Endothelial cell of umbilical vein (primary cell): Measurements from ENCODE around the gene NDUFA8. TPM values are rescaled to one million over a fixed set of nuclear protein-coding genes. Genes with fewer than 3 reads are reported as not detected.

Experiments used
- BruUV-seq: library from RNA; stranded (reverse); fragments of 400-500 nt; replicated peaks from 2 replicates; lab custom pipeline; 2021; lab: Mats Ljungman, UMichigan
- CTCF ChIA-PET: fragments of 300-600, 350-600 bp; sonication (Branson Sonifier 250); formaldehyde crosslinking; loops from one replicate; lab custom pipeline; 2021; ENCODE audit warnings: antibody characterized with exemption, inconsistent platforms; lab: Charles Lee
- POLR2A ChIA-PET: fragments of 300-600, 350-600 bp; sonication (Branson Sonifier 250); formaldehyde crosslinking; loops from one replicate; lab custom pipeline; 2021; ENCODE audit warnings: antibody characterized with exemption, inconsistent platforms; lab: Charles Lee
- DNase-seq: peaks from one replicate; pipeline ENCODE4 v3.0.0-alpha.2; 2011; ENCODE audit warnings: low read depth, low spot score
- FAIRE-seq: peaks from 2 replicates; lab custom pipeline; 2011; peaks lifted over from hg19 to GRCh38; lab: Jason Lieb, UNC
- H2AFZ ChIP-seq: 2 replicates; pipeline ENCODE4 v1.6.0; 2012; ENCODE audit warnings: low read depth, low read length, control low read depth, inconsistent platforms
- H3K27ac ChIP-seq: 2 replicates; pipeline ENCODE4 v1.5.1; 2011; ENCODE audit warnings: low read depth, mild to moderate bottlenecking, control low read depth, low read length, moderate library complexity; ENCODE audit not compliant: insufficient read depth
- H3K27me3 ChIP-seq, 2 experiments: 2 replicates each; pipeline versions ENCODE4 v1.6.0 to v1.6.1; 2011; ENCODE audit warnings: low read length in 2 of 2, mixed read lengths in 1 of 2; ENCODE audit not compliant: control insufficient read depth in 2 of 2, insufficient read depth in 2 of 2
- H3K36me3 ChIP-seq, 2 experiments: 2 replicates in 1 of 2; 3 replicates in 1 of 2; pipeline ENCODE4 v1.5.1; 2011; ENCODE audit warnings: low read length in 2 of 2, mild to moderate bottlenecking in 1 of 2, moderate library complexity in 1 of 2; ENCODE audit not compliant: control insufficient read depth in 2 of 2, insufficient read depth in 2 of 2; ENCODE audit errors: extremely low read depth in 1 of 2
- H3K4me1 ChIP-seq: 3 replicates; pipeline ENCODE4 v1.5.1; 2011; ENCODE audit warnings: mild to moderate bottlenecking, low read length; ENCODE audit not compliant: control insufficient read depth, insufficient read depth; ENCODE audit errors: extremely low read depth
- H3K4me2 ChIP-seq: 2 replicates; pipeline ENCODE4 v1.6.1; 2011; ENCODE audit warnings: low read length, control low read depth, mixed read lengths; ENCODE audit not compliant: insufficient read depth
- H3K4me3 ChIP-seq, 3 experiments: fragments of 200-600 bp in 1 of 3; sonication (generic), shearing (Covaris generic) in 1 of 3; replicated peaks in 1 of 3; 2 replicates each; pipeline ENCODE4 v1.5.1; 2011 to 2016; ENCODE audit warnings: control low read depth in 3 of 3, low read length in 3 of 3, mild to moderate bottlenecking in 2 of 3, inconsistent platforms in 1 of 3, low read depth in 1 of 3, moderate library complexity in 1 of 3; ENCODE audit not compliant: insufficient read depth in 1 of 3
- H3K79me2 ChIP-seq: 2 replicates; pipeline ENCODE4 v1.6.0; 2012; ENCODE audit warnings: low read length, inconsistent platforms; ENCODE audit not compliant: control insufficient read depth, insufficient read depth
- H3K9ac ChIP-seq: replicated peaks from 2 replicates; pipeline ENCODE3; 2011; ENCODE audit warnings: low read length, control low read depth; ENCODE audit not compliant: insufficient read depth; ENCODE audit errors: extremely low read depth
- H3K9me1 ChIP-seq: replicated peaks from 3 replicates; pipeline ENCODE4 v1.6.0; 2011; ENCODE audit warnings: mild to moderate bottlenecking, low read length; ENCODE audit not compliant: control insufficient read depth, insufficient read depth; ENCODE audit errors: extremely low read depth
- H3K9me3 ChIP-seq: replicated peaks from 2 replicates; pipeline ENCODE4 v1.5.1; 2012; ENCODE audit warnings: low read length, inconsistent platforms; ENCODE audit not compliant: control insufficient read depth, insufficient read depth
- H4K20me1 ChIP-seq: replicated peaks from 2 replicates; pipeline ENCODE3; 2011; ENCODE audit warnings: mild to moderate bottlenecking, low read length; ENCODE audit not compliant: control insufficient read depth, insufficient read depth; ENCODE audit errors: extremely low read depth
- EZH2 ChIP-seq: IDR thresholded peaks from 2 replicates; pipeline ENCODE4 v1.6.1; 2012; ENCODE audit warnings: borderline replicate concordance, low read depth, mild to moderate bottlenecking, moderate library complexity, low read length, inconsistent platforms; ENCODE audit not compliant: severe bottlenecking
- FOS ChIP-seq: IDR thresholded peaks from 2 replicates; pipeline ENCODE4 v1.6.1; 2011; ENCODE audit warnings: mild to moderate bottlenecking, low read length, moderate library complexity, borderline replicate concordance; ENCODE audit not compliant: insufficient read depth
- GATA2 ChIP-seq: IDR thresholded peaks from 2 replicates; pipeline ENCODE4 v1.7.0; 2011; ENCODE audit warnings: low read depth, mild to moderate bottlenecking, moderate library complexity, mixed read lengths, low read length; ENCODE audit not compliant: insufficient read length, insufficient read depth
- JUN ChIP-seq: IDR thresholded peaks from 2 replicates; pipeline ENCODE4 v1.6.1; 2011; ENCODE audit warnings: borderline replicate concordance, low read depth; ENCODE audit not compliant: insufficient read length, insufficient read depth
- MAX ChIP-seq: IDR thresholded peaks from 2 replicates; pipeline ENCODE4 v1.6.1; 2011; ENCODE audit not compliant: insufficient read depth, insufficient read length
- MYC ChIP-seq: IDR thresholded peaks from one replicate; pipeline ENCODE4 v1.6.1; 2011; ENCODE audit warnings: mild to moderate bottlenecking, low read depth, low read length
- POLR2AphosphoS5 ChIP-seq: IDR thresholded peaks from 2 replicates; pipeline ENCODE4 v1.6.1; 2012; ENCODE audit warnings: low read depth, mild to moderate bottlenecking, control low read depth, low read length, moderate library complexity; ENCODE audit not compliant: insufficient read depth
- dilution Hi-C: fragments of 300-500 bp; cut with MboI; formaldehyde crosslinking; loops from one replicate; pipeline ENCODE4 v1.15.0; 2019; ENCODE audit warnings: low sequenced_read_pairs; ENCODE audit not compliant: extremely low pct_ligation_motif_present
- intact Hi-C: fragments of 100-400 bp; cut with micrococcal nuclease; formaldehyde crosslinking; loops from one replicate; pipeline ENCODE4 v1.10.0; 2022
- polyA plus RNA-seq, 4 experiments: library from polyadenylated mRNA; depleted of rRNA in 3 of 4; stranded (reverse) in 3 of 4; unstranded in 1 of 4; fragments of >200 nt; gene quantifications; 2 replicates each; pipeline versions ENCODE4 v1.2.1 to v1.2.3, GENCODE V29; 2011 to 2012; ENCODE audit warnings: missing spikeins in 1 of 4
- total RNA-seq: library from RNA; stranded (reverse); gene quantifications from 2 replicates; pipeline ENCODE4 v1.2.3, GENCODE V29; 2021
- TF ChIP-seq, protein P1 (sequence below), 2 donors: IDR thresholded peaks; 1 replicate in 1 of 2; 2 replicates in 1 of 2; pipeline ENCODE4 v1.5.1; 2011; ENCODE audit warnings: low read length in 2 of 2, mild to moderate bottlenecking in 2 of 2, moderate library complexity in 2 of 2, control low read depth in 1 of 2, inconsistent platforms in 1 of 2, low read depth in 1 of 2; ENCODE audit not compliant: insufficient read depth in 1 of 2; ENCODE audit errors: extremely low read depth in 1 of 2

Gene NDUFA8
- total and polyA plus RNA-seq, 2 donors (not counting 3 experiments of a cell fraction or from before 2014, with no cell fraction given) = 68.2 to 100 TPM

DNA sequence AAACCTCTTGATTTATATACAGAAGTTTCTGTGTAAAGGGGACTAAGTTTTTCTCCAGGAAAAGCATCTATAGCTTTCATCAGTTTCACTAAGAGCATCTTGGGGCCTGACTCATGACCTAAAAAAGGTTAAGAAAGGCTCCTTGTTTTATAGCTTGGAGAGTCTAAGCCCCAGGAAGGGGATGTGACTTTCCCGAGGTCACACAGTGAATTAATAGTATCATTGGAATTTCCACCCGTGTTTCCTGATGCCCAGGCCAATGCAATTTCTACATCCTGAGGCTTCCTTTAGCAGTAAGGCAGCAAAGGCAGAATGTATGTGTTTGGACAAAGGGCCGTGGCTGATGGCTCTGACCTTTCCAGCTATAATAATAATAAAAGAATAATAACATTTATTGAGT lies 8.8 kb upstream of the NDUFA8 start:
- H3K79me2 ChIP-seq = no peaks in the 10 kb centered on the region
- TF ChIP-seq JUN (peak; percentile 40), EZH2 (no peak), FOS (peak; percentile 78), POLR2AphosphoS5 (peak; percentile 66), GATA2 (peak; percentile 52), MYC (no peak), MAX (no peak)
- TF ChIP-seq, protein P1, sequence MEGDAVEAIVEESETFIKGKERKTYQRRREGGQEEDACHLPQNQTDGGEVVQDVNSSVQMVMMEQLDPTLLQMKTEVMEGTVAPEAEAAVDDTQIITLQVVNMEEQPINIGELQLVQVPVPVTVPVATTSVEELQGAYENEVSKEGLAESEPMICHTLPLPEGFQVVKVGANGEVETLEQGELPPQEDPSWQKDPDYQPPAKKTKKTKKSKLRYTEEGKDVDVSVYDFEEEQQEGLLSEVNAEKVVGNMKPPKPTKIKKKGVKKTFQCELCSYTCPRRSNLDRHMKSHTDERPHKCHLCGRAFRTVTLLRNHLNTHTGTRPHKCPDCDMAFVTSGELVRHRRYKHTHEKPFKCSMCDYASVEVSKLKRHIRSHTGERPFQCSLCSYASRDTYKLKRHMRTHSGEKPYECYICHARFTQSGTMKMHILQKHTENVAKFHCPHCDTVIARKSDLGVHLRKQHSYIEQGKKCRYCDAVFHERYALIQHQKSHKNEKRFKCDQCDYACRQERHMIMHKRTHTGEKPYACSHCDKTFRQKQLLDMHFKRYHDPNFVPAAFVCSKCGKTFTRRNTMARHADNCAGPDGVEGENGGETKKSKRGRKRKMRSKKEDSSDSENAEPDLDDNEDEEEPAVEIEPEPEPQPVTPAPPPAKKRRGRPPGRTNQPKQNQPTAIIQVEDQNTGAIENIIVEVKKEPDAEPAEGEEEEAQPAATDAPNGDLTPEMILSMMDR (IDR thresholded peaks at IDR 0.05; ENCODE audit: extremely low read depth in 1 of 2, insufficient read depth in 1 of 2, low read depth in 1 of 2, low read length in 2 of 2) = no peak
- H4K20me1 ChIP-seq = no peaks in the 10 kb centered on the region
- DNase-seq = peak; percentile 73
- no peak overlapping the region for H3K4me2 ChIP-seq
- H3K9me3 ChIP-seq = no peaks in the 10 kb centered on the region
- no peak overlapping the region for H2AFZ ChIP-seq
- peaks cover 16 to 30% of the 10 kb centered on the region in 2 experiments for H3K27me3 ChIP-seq
- BruUV-seq = no TSS peak
- H3K27ac ChIP-seq = no peak overlapping the region
- H3K4me3 ChIP-seq = no peak overlapping the region
- intact Hi-C loops (loop anchor here (1.0 to 2.0 kb wide), 2 partner anchors 40 to 86 kb away; no protein-coding TSS in a partner anchor), dilution Hi-C loops (no loop called here)
- POLR2A ChIA-PET = no interaction called here
- peaks cover 18% of the 10 kb centered on the region for H3K4me1 ChIP-seq
- no peaks in the 10 kb centered on the region for H3K36me3 ChIP-seq
- no peaks in the 10 kb centered on the region for H3K9me1 ChIP-seq
- CTCF ChIA-PET = interaction anchor here (0.6 to 2.5 kb wide), 9 partner anchors 9 to 43 kb away, joined by 3 to 9 read pairs (median 4); partner anchors contain the start of genes MORN5 and NDUFA8
- no peak overlapping the region for H3K9ac ChIP-seq
- peak; percentile 89 for FAIRE-seq
